ENCODE data around the gene NFIA.

The NFIA gene

DNA sequence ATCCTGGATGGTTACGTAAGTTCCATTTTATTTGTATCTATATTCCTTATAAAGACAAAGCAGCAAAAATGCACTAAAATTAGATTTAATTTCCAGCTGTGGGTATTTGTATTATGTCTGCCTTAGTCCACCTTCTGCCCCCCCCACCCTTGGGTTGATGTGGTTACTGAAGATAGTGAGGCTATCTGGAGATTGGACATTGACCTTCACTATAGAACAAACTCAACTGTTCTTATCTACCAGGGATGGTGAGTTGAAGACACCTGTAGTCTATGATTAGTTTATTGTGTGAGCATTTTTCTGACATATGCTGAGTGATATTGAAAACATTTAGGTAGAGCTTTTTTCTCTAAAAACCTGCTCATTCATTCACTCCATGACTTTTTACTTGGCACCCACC is 122.2 kb downstream of the NFIA start:
- DNase-seq (ENCODE audit: extremely low read depth, low read depth), result no peak
- TF ChIP-seq, protein P1, sequence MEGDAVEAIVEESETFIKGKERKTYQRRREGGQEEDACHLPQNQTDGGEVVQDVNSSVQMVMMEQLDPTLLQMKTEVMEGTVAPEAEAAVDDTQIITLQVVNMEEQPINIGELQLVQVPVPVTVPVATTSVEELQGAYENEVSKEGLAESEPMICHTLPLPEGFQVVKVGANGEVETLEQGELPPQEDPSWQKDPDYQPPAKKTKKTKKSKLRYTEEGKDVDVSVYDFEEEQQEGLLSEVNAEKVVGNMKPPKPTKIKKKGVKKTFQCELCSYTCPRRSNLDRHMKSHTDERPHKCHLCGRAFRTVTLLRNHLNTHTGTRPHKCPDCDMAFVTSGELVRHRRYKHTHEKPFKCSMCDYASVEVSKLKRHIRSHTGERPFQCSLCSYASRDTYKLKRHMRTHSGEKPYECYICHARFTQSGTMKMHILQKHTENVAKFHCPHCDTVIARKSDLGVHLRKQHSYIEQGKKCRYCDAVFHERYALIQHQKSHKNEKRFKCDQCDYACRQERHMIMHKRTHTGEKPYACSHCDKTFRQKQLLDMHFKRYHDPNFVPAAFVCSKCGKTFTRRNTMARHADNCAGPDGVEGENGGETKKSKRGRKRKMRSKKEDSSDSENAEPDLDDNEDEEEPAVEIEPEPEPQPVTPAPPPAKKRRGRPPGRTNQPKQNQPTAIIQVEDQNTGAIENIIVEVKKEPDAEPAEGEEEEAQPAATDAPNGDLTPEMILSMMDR (IDR thresholded peaks at IDR 0.05; ENCODE audit: low read depth, low read length), result no peak

DNA sequence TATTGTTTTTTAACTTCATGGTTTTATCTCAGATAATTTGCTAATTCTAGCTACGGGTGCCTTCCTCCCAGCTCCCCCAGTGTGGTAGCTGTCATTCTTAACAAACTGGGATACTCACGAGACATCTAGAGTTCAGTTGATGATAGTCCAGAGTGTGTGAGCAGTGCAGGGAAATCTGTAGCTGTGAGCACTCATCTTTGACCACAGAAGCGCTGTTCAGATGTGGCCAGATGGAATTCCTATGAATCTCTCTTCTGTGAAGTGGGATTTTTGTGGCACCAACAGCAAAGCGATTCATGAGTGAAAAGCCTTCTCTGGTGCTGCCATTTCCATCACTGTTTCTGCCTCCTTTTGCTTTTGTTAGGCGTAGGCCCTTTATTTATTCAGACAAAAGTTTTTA is 125.1 kb downstream of the NFIA start:
- DNase-seq (ENCODE audit: extremely low read depth, low read depth), result no peak
- TF ChIP-seq, protein P1 (IDR thresholded peaks at IDR 0.05; ENCODE audit: low read depth, low read length), result no peak

DNA sequence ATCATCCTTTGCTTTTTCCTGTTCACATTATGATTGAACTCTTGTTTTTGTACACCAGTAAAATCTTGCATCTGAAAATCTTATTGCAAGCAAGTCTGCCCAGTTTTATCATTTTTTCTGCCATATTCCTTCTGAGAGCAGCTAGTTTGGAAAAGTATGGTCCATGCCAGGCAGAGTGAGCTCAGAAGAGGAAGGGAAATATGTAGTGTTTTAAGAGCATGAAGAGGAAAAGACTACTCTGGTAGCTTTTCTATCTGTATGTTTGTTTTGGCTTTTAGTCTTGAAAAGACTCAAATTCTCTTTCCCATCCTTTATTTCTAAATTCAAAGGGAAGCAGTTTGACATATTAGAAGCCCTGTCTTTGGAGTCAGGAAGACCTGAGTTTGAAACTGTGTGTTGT is 125.8 kb downstream of the NFIA start:
- TF ChIP-seq, protein P1 (IDR thresholded peaks at IDR 0.05; ENCODE audit: low read depth, low read length), result no peak

DNA sequence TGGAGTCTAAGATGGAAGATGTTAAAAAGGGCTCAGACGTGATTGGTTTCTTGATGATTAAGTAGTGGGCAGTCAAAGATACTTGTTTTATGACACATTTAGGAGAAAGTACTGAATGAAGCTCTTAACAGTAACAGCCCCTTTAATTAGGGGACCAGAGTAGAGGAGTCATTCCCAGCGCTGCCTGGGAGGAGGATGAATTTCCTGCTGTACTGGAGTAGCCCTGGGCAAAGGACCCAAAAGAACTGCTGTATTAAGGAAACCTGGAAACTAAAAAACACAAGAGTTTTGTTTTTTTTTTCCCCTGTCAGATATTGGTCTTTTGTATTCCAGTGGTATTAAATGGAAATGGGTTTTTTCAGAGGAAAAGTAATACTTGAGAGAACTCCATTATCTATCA is 126.5 kb downstream of the NFIA start:
- TF ChIP-seq, protein P1 (IDR thresholded peaks at IDR 0.05; ENCODE audit: low read depth, low read length), result no peak
- DNase-seq (ENCODE audit: extremely low read depth, low read depth), result no peak

More for the DNA sequence above, 125.8 kb downstream of the NFIA start:
- DNase-seq (ENCODE audit: extremely low read depth, low read depth), result no peak

DNA sequence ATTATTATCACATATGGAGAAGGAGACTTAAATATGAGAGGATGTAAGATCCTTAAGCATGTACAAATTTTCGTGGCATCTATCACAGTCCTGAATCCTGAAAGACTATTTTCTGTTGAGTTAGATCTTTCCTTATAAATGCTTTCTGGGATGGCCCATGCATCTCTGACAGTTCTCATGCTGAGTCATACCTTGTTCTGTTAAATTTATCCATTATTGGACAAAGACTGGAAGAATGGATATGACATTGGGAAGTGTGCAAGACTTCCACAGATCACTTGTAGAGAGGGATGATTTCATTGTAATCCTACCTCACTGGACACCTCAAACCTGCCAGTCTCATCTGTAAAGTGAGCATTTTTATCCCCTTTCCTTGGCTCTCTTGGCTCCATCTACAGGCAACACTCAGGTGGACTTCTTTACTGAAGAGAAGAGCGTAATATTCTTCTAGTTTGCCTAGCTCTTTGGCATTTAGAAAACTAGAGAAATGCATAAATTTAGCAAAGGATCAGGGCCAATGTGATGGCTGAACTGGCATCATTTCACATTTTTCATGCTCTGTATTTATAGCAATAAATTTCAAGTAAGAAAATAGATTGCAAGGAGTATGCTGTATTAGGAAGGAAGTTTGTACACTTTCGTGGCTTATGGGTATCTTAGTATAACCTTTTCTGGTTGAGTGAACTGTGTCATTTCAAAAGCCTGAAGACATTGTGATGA is 128.2 kb downstream of the NFIA start:
- TF ChIP-seq, protein P1 (IDR thresholded peaks at IDR 0.05; ENCODE audit: low read depth, low read length), result no peak
- no peak for DNase-seq (ENCODE audit: extremely low read depth, low read depth)

DNA sequence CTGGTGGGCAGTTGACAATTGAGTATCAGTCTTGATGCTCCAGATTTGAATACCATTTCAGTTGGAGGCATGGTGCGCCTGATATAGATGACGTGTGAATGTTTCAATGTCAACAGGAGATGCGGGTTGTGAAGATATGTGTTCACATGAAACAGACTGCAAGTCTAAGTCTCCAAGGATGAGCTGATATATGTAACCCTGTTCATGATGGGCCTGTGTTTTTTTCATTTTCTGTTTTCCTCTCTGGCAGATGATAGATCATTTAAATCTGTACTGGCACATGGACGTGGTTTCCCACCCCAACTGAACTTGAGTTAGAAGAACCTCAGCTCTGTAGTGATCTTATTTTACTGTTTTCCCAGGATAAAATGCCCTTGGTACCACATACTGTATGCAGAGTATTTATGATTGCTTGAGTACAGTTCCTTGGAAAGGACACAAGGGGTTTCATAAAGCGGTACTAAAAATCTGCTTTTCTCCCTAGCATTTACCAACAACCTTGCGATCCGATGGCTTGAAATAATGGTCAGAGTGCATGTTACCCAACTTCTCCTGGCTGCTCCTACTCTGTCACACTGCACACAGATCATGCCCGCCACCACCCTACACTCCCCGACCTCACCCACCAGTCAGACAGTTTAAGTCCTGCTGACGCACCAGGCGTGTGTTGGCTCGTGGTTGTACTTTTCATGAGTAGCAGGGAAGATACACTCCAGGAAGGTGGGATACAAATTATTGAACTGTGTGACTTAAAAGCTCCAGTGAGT is 131.1 kb downstream of the NFIA start:
- no peak for DNase-seq (ENCODE audit: extremely low read depth, low read depth)
- TF ChIP-seq, protein P1 (IDR thresholded peaks at IDR 0.05; ENCODE audit: low read depth, low read length), result no peak

DNA sequence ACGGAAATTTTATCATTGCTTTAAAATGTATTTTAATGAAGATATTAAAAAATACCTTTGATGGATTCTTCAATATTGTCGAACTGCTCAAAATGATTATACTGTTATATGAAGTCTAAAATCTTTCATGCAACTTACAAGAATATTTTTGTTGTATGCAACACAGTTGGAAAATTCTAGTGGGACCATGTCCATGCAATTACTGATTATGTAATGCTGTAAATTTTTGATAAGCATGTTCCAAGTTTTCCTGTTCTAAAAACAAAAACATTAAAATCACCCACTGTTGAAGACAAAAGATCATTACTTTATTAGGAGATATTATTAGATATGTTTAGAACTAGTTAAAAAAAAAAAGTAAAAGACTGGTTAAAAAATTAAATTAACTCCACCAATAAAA is 132.8 kb downstream of the NFIA start:
- DNase-seq (ENCODE audit: extremely low read depth, low read depth), result no peak
- TF ChIP-seq, protein P1 (IDR thresholded peaks at IDR 0.05; ENCODE audit: low read depth, low read length), result no peak

Data from AG09319 (cell line).